ENCODE measurements around the gene RIOK1. TPM values are rescaled to one million over a fixed set of nuclear protein-coding genes. Genes with fewer than 3 reads are reported as not detected.
"Not testable (repeated sequence)": the region's sequence is repeated elsewhere in the genome, so short reads cannot be mapped to it uniquely, and the experiment has no call there.

The RIOK1 gene
- total RNA-seq, result 10 to 100 TPM; 29.9 to 30.4 TPM
- 10 to 100 TPM; 18.1 to 24.4 (median 20.2) TPM for polyA plus RNA-seq
- total RNA-seq, result 40.8 to 203 (median 47.9) reads per million in 6 experiments

DNA sequence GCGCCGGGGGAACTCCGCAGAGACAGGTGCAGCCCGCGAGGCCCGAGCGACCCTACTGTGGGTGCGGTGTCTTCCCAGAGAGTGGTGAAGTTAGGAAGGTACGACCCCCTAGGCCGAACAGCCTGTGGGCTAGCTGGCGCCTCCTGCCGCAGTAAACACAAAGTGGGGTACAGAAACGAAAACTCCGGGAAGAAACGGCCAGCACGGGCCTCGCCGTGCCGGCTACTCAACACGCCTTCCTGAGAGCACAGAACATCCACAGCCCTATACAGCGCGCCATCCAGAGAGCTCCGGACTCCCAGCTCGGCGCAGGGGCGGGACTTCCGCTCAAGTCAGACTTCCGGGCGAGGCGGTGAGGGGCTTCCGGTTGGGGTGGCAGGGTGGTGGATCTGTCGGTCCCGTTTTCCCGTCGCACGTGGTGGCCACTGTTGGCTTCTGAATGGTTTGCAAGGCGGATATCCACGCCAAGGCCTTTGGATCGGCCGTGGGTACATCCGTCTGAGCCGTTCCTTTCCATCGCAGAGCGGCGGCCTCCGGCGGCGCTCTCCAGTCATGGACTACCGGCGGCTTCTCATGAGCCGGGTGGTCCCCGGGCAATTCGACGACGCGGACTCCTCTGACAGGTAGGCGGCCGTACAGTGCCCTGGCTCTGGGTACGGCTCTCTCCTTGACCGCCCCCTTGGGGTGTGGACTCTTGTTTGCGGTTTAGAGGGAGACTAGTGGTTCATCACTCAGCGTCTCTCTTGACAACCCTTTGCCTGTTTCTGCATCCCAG lies at the start of gene RIOK1, which contains the start of gene CAGE1:
TSS of gene RIOK1 (plus strand) at position 358 of the 775 bp plus-strand sequence. CDS start at position 553, 195 bp downstream.
TSS of gene CAGE1 (minus strand) at position 292 of the 775 bp plus-strand sequence. CDS start 2,569 bp downstream, outside the sequence.
- Mint-ChIP-seq H3K9me3 (no peaks in the 10 kb centered on the region), H3K4me3 (peak within 1 kb of the TSS; percentile 83 to 98 (median 96)), H3K4me1 (peaks cover 26 to 52% (median 49%) of the 10 kb centered on the region in 4 donors), H3K36me3 (peaks cover 0 to 25% (median 4%) of the 10 kb centered on the region in 3 donors), H3K27me3 (no peaks in the 10 kb centered on the region), H3K27ac (peak within 1 kb of the TSS; percentile 94 to 100 (median 99))
- DNase-seq (peak; percentile 90 to 97 (median 93)), ATAC-seq (peak; percentile 89 to 92)
- POLR2A ChIA-PET, result interaction anchor here (0.5 to 3.4 kb wide), 5 partner anchors 11 to 730 kb away, joined by 3 to 16 read pairs (median 8); partner anchors contain the start of genes SNRNP48 and SSR1

- DNase-seq (no peak), ATAC-seq (no peak)
- Mint-ChIP-seq H3K27me3 (peaks cover 0 to 11% (median 6%) of the 10 kb centered on the region in 5 donors), H3K4me1 (peaks cover 0 to 15% (median 9%) of the 10 kb centered on the region in 4 donors), H3K9me3 (no peaks in the 10 kb centered on the region), H3K27ac (peak overlapping the region in 1 of 10 donors; percentile 61), H3K36me3 (no peaks in the 10 kb centered on the region), H3K4me3 (no peak overlapping the region)
- POLR2A ChIA-PET, result no interaction called here
These were observed 48.3 kb upstream of the RIOK1 start for GRCh38 chr6:7341271-7341670.

- DNase-seq (no peak), ATAC-seq (no peak)
- Mint-ChIP-seq H3K27me3 (peaks cover 0 to 11% (median 9%) of the 10 kb centered on the region in 5 donors), H3K4me3 (no peak overlapping the region), H3K36me3 (no peaks in the 10 kb centered on the region), H3K9me3 (no peaks in the 10 kb centered on the region), H3K27ac (no peak overlapping the region), H3K4me1 (peaks cover 0 to 15% (median 9%) of the 10 kb centered on the region in 4 donors)
- POLR2A ChIA-PET, result no interaction called here
These were observed 47.4 kb upstream of the RIOK1 start for GRCh38 chr6:7341989-7342742.

GRCh38 chr6:7343546-7344475 lies 45.8 kb upstream of the RIOK1 start:
- H3K4me3 Mint-ChIP-seq, result peak overlapping the region in 3 of 10 donors; percentile 7 to 61 (median 51)
- no peaks in the 10 kb centered on the region for H3K36me3 Mint-ChIP-seq
- H3K27me3 Mint-ChIP-seq, result peaks cover 8 to 17% (median 9%) of the 10 kb centered on the region in 5 donors
- ATAC-seq (no peak), DNase-seq (no peak)
- peaks cover 0 to 15% (median 12%) of the 10 kb centered on the region in 4 donors for H3K4me1 Mint-ChIP-seq
- peak overlapping the region in 2 of 10 donors; percentile 1 to 28 for H3K27ac Mint-ChIP-seq
- no peaks in the 10 kb centered on the region for H3K9me3 Mint-ChIP-seq
- POLR2A ChIA-PET, result no interaction called here

DNA sequence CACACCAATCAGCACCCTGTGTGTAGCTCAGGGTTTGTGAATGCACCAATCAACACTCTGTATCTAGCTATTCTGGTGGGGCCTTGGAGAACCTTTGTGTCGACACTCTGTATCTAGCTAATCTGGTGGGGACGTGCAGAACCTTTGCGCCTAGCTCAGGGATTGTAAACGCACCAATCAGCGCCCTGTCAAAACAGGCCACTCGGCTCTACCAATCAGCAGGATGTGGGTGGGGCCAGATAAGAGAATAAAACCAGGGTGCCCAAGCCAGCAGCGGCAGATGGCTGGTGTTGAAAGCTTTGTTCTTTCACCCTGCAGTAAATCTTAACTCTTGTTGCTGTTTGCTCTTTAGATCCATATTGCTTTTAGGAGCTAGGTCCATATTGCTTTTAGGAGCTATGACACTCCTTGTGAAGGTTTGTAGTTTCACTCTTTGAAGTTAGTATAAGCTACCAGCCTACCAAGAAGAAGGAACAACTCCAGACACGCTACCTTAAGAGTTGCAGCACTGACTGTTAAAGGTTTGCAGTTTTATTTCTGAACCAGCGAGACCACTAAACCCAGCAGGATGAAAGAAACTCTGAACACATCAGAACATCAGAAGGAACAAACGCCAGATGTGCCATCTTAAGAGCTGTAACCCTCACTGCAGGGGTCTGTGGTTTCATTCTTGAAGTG lies 44.7 kb upstream of the RIOK1 start:
- H3K36me3 Mint-ChIP-seq, POLR2A ChIA-PET, H3K9me3 Mint-ChIP-seq: not testable (repeated sequence)
- peaks cover 0 to 15% (median 13%) of the 10 kb centered on the region in 4 donors for H3K4me1 Mint-ChIP-seq
- peaks cover 8 to 14% (median 9%) of the 10 kb centered on the region in 5 donors for H3K27me3 Mint-ChIP-seq
- ATAC-seq, result peak; percentile 33 to 87
- peak overlapping the region in 7 of 10 donors; percentile 49 to 64 (median 57) for H3K4me3 Mint-ChIP-seq
- DNase-seq, result peak in 3 of 10 donors; percentile 8 to 20 (median 8)
- peak overlapping the region in 9 of 10 donors; percentile 30 to 84 (median 66) for H3K27ac Mint-ChIP-seq

- POLR2A ChIA-PET, H3K9me3 Mint-ChIP-seq, H3K4me3 Mint-ChIP-seq, ATAC-seq, DNase-seq, H3K36me3 Mint-ChIP-seq: not testable (repeated sequence)
- peaks cover 8 to 23% (median 21%) of the 10 kb centered on the region in 4 donors for H3K4me1 Mint-ChIP-seq
- H3K27me3 Mint-ChIP-seq, result peaks cover 7 to 14% (median 9%) of the 10 kb centered on the region in 5 donors
- peak overlapping the region in 1 of 10 donors; percentile 7 for H3K27ac Mint-ChIP-seq
These were observed 42.0 kb upstream of the RIOK1 start for GRCh38 chr6:7347551-7347997.

DNA sequence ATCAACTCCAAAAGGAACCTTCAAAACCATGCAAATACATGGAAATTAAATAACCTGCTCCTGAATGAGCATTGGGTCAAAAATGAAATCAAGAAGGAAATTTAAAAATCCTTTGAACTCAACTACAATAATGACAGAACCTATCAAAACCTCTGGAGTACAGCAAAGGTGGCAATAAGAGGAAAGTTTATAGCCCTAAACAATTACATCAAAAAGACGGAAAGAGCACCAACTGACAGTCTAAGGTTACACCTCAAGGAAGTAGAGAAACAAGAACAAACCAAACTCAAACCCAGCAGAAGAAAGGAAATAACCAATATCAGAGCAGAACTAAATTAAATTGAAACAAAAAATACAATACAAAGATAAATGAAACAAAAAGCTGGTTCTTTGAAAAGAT lies 39.0 kb upstream of the RIOK1 start:
- DNase-seq, ATAC-seq, H3K36me3 Mint-ChIP-seq, H3K9me3 Mint-ChIP-seq, POLR2A ChIA-PET: not testable (repeated sequence)
- Mint-ChIP-seq H3K27ac (peak overlapping the region in 2 of 10 donors; percentile 59 to 64), H3K27me3 (peaks cover 2 to 12% (median 8%) of the 10 kb centered on the region in 5 donors), H3K4me3 (peak overlapping the region in 3 of 10 donors; percentile 7 to 42 (median 7)), H3K4me1 (peaks cover 8 to 13% (median 10%) of the 10 kb centered on the region in 4 donors)

GRCh38 chr6:7351916-7352315 lies 37.7 kb upstream of the RIOK1 start:
- not testable (repeated sequence) for ATAC-seq, H3K27ac Mint-ChIP-seq, H3K4me3 Mint-ChIP-seq, H3K27me3 Mint-ChIP-seq, H3K9me3 Mint-ChIP-seq, H3K36me3 Mint-ChIP-seq, DNase-seq
- POLR2A ChIA-PET, result interaction anchor here (0.6 kb wide), 1 partner anchor 1157 kb away, joined by 4 read pairs; no protein-coding TSS in a partner anchor
- peaks cover 8 to 12% (median 10%) of the 10 kb centered on the region in 4 donors for H3K4me1 Mint-ChIP-seq

DNA sequence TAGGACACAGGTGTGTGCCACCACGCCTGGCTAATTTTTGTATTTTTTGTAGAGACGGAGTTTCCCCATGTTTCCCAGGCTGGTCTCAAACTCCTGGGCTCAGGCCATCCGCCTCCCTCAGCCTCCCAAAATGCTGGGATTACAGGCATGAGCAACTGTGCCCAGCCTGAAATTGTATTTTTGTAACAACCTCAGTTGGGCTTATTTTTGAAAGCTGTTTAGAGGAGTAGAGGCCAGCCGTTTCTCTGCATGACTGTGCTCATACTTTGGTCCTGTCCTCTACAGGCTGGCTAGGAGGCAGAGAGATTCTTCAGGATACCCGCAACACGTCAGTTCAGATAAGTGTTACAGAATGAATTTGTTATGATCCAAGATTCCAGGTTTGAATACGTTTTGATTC lies 22.2 kb upstream of the RIOK1 start:
- no peak overlapping the region for H3K27ac Mint-ChIP-seq
- no peak for DNase-seq
- H3K9me3 Mint-ChIP-seq, result no peaks in the 10 kb centered on the region
- peaks cover 0 to 6% (median 0%) of the 10 kb centered on the region in 5 donors for H3K27me3 Mint-ChIP-seq
- ATAC-seq, result no peak
- H3K4me3 Mint-ChIP-seq, result no peak overlapping the region
- POLR2A ChIA-PET, result no interaction called here
- H3K36me3 Mint-ChIP-seq, result no peaks in the 10 kb centered on the region
- H3K4me1 Mint-ChIP-seq, result no peaks in the 10 kb centered on the region

DNA sequence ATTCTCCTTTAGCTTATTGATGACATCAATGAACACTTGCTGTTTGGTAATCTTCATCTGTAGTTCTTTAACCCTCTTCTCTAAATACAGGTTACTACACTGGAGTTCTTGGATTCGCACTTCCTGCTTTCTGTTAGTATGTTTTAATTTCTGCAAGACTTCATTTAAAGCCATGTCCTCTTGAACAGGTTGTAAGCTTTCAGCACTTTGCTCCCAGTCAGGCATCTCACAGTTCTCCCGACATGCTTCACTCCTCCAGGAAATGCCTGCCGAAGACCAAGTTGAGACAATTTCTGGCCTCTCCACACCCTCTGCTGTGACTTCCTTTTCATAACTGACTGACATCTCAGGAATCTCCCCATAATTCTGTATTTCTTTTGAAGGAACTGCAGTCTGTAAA lies 15.9 kb upstream of the RIOK1 start:
- Mint-ChIP-seq H3K4me3 (no peak overlapping the region), H3K27me3 (peaks cover 1 to 9% (median 5%) of the 10 kb centered on the region in 5 donors), H3K4me1 (peaks cover 0 to 5% (median 4%) of the 10 kb centered on the region in 4 donors), H3K27ac (no peak overlapping the region), H3K36me3 (no peaks in the 10 kb centered on the region), H3K9me3 (no peaks in the 10 kb centered on the region)
- POLR2A ChIA-PET, result no interaction called here
- ATAC-seq (no peak), DNase-seq (no peak)

GRCh38 chr6:7377961-7378360 lies 11.6 kb upstream of the RIOK1 start:
- Mint-ChIP-seq H3K27me3 (peaks cover 1 to 9% (median 5%) of the 10 kb centered on the region in 5 donors), H3K27ac (no peak overlapping the region), H3K36me3 (no peaks in the 10 kb centered on the region), H3K4me1 (peaks cover 0 to 5% (median 4%) of the 10 kb centered on the region in 4 donors), H3K9me3 (no peaks in the 10 kb centered on the region), H3K4me3 (no peak overlapping the region)
- POLR2A ChIA-PET, result interaction anchor here (0.6 kb wide), 2 partner anchors 18 to 262 kb away, joined by 3 to 6 read pairs; no protein-coding TSS in a partner anchor
- ATAC-seq (no peak), DNase-seq (no peak)

All from naive thymus-derived CD8-positive, alpha-beta T cell (primary cell).